Naive thymus-derived CD4-positive, alpha-beta T cell (primary cell): ENCODE data around the gene RBMS1. TPM values are rescaled to one million over a fixed set of nuclear protein-coding genes. Genes with fewer than 3 reads are reported as not detected.

Source experiments
- ATAC-seq: fragments of 150-1000 bp; cut with Tn5 transposase; 2 replicates; pipeline ENCODE4 v1.10.0; 2021; ENCODE audit warnings: mild to moderate bottlenecking, moderate library complexity
- CTCF ChIA-PET: fragments of 350-600 bp; sonication (Branson Sonifier 250); formaldehyde crosslinking; loops from one replicate; lab custom pipeline; 2021; ENCODE audit warnings: antibody characterized with exemption; lab: Charles Lee
- POLR2A ChIA-PET: fragments of 350-600 bp; sonication (Branson Sonifier 250); formaldehyde crosslinking; loops from one replicate; lab custom pipeline; 2021; ENCODE audit warnings: antibody characterized with exemption, inconsistent platforms; lab: Charles Lee
- DNase-seq, 9 donors: peaks; one replicate each; pipeline versions ENCODE4 v3.0.0 to v3.0.0-alpha.2; 2020 to 2022; ENCODE audit warnings: mixed read lengths in 1 of 9
- H3K27ac ChIP-seq: one replicate; pipeline ENCODE4 v1.7.0; 2013; ENCODE audit warnings: mild to moderate bottlenecking, low read depth, low read length, moderate library complexity
- H3K27me3 ChIP-seq, 2 donors: one replicate each; pipeline ENCODE4 v1.7.0; 2013; ENCODE audit warnings: low read length in 2 of 2, mild to moderate bottlenecking in 2 of 2, moderate library complexity in 2 of 2; ENCODE audit not compliant: control insufficient read depth in 2 of 2, insufficient read depth in 2 of 2
- H3K36me3 ChIP-seq, 3 experiments: 1 replicate in 2 of 3; 2 replicates in 1 of 3; pipeline ENCODE4 v1.7.0; 2013; ENCODE audit warnings: low read length in 3 of 3, mild to moderate bottlenecking in 3 of 3, moderate library complexity in 1 of 3; ENCODE audit not compliant: insufficient read depth in 3 of 3, control insufficient read depth in 2 of 3
- H3K4me1 ChIP-seq, 2 donors: one replicate each; pipeline ENCODE4 v1.7.0; 2013; ENCODE audit warnings: low read length in 2 of 2, mild to moderate bottlenecking in 2 of 2, moderate library complexity in 1 of 2; ENCODE audit not compliant: control insufficient read depth in 2 of 2, insufficient read depth in 2 of 2
- H3K4me3 ChIP-seq: 2 replicates; pipeline ENCODE4 v1.7.0; 2013; ENCODE audit warnings: mild to moderate bottlenecking, low read length
- H3K9me3 ChIP-seq, 3 experiments: 1 replicate in 2 of 3; 2 replicates in 1 of 3; pipeline ENCODE4 v1.7.0; 2013; ENCODE audit warnings: low read length in 3 of 3; ENCODE audit not compliant: control insufficient read depth in 2 of 3
- H3K27ac Mint-ChIP-seq, 9 donors: one replicate each; pipeline ENCODE4 v1.8.0; 2020 to 2022; ENCODE audit warnings: mixed read lengths in 9 of 9, mild to moderate bottlenecking in 8 of 9, moderate library complexity in 5 of 9, inconsistent platforms in 2 of 9
- H3K27me3 Mint-ChIP-seq, 5 donors: one replicate each; pipeline ENCODE4 v1.8.0; 2021 to 2022; ENCODE audit warnings: mixed read lengths in 5 of 5, mild to moderate bottlenecking in 1 of 5
- H3K36me3 Mint-ChIP-seq, 5 donors: one replicate each; pipeline ENCODE4 v1.8.0; 2020 to 2022; ENCODE audit warnings: mixed read lengths in 5 of 5, mild to moderate bottlenecking in 3 of 5, inconsistent platforms in 1 of 5
- H3K4me1 Mint-ChIP-seq, 7 donors: one replicate each; pipeline ENCODE4 v1.8.0; 2020 to 2022; ENCODE audit warnings: mixed read lengths in 7 of 7, mild to moderate bottlenecking in 3 of 7, inconsistent platforms in 1 of 7
- H3K4me3 Mint-ChIP-seq, 10 donors: one replicate each; pipeline ENCODE4 v1.8.0; 2020 to 2022; ENCODE audit warnings: mild to moderate bottlenecking in 10 of 10, mixed read lengths in 10 of 10, moderate library complexity in 6 of 10, inconsistent platforms in 2 of 10
- H3K9me3 Mint-ChIP-seq, 11 donors: one replicate each; pipeline ENCODE4 v1.8.0; 2020 to 2022; ENCODE audit warnings: mixed read lengths in 11 of 11, mild to moderate bottlenecking in 4 of 11, inconsistent platforms in 1 of 11, moderate library complexity in 1 of 11
- intact Hi-C, 2 donors: fragments of 100-400 bp; cut with micrococcal nuclease; formaldehyde crosslinking; loops; one replicate each; pipeline ENCODE4 v1.15.1; 2023
- polyA plus RNA-seq, 2 donors: library from polyadenylated mRNA; unstranded; fragments of 300-500 nt; fragmentation: Illumina TruSeq; gene quantifications; one replicate each; pipeline ENCODE4 v1.2.3, GENCODE V29; 2021
- total RNA-seq, 6 experiments: library from RNA in 5 of 6; stranded (reverse) in 5 of 6; gene quantifications; 1 replicate in 5 of 6; 2 replicates in 1 of 6; pipeline ENCODE4 v1.2.3 and lab custom pipeline; 2021 to 2026

RBMS1 gene
- total and polyA plus RNA-seq, 7 experiments from 2014 or later: 74.4 to 137 (median 119) TPM

DNA sequence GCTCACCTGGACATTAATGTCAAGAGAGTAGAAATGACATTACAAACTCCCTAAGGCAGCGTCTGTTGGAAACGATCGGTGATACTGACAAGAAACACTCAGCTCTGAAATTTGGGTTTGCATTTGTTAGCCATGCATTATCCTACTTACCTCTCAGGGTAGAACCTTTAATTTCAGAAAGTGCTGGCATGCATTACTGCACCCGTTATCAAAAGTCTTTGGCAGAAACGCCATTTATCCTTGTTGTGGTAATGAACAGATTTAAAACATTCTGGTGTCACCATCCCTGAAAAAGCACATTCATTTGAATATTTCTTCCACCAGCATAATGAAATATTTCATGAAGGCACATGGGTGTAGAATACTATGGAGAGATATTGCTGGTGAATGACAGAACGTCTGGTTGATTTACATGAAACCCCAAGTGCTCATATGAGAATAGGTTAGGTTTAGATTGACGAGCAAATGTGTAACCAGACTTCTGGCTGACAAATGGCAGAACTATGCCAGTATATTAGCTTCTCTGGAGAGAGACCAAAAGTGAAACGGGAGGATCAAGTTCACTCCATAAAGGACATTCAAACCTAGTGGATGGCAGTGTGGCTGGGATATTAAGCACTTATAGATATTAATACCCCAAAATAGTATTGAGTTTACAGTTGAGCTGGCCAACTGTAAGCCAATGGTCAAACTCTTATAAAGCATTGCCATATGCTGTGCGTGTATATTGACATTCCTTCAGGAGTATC, 240.0 kb downstream of the RBMS1 start:
- Histone ChIP-seq H3K36me3 (no peaks in the 10 kb centered on the region), H3K4me3 (no peak overlapping the region), H3K27me3 (no peaks in the 10 kb centered on the region), H3K4me1 (no peaks in the 10 kb centered on the region), H3K27ac (no peak overlapping the region), H3K9me3 (no peaks in the 10 kb centered on the region)
- ChIA-PET POLR2A (interaction anchor here (0.6 kb wide), 1 partner anchor 227 kb away, joined by 7 read pairs; no protein-coding TSS in a partner anchor), CTCF (interaction anchor here (0.5 to 5.5 kb wide), 7 partner anchors 38 to 811 kb away, joined by 3 to 52 read pairs (median 4); no protein-coding TSS in a partner anchor)
- Mint-ChIP-seq H3K27ac (no peak overlapping the region), H3K27me3 (peaks cover 5 to 18% (median 6%) of the 10 kb centered on the region in 5 donors), H3K9me3 (no peaks in the 10 kb centered on the region), H3K4me1 (peaks cover 0 to 5% (median 0%) of the 10 kb centered on the region in 7 donors), H3K36me3 (no peaks in the 10 kb centered on the region), H3K4me3 (no peak overlapping the region)
- intact Hi-C loops: loop anchor here in 1 of 2 donors (5.0 to 10.0 kb wide), 3 partner anchors 664 to 1021 kb away; no protein-coding TSS in a partner anchor
- DNase-seq: no peak
- ATAC-seq: no peak

DNA sequence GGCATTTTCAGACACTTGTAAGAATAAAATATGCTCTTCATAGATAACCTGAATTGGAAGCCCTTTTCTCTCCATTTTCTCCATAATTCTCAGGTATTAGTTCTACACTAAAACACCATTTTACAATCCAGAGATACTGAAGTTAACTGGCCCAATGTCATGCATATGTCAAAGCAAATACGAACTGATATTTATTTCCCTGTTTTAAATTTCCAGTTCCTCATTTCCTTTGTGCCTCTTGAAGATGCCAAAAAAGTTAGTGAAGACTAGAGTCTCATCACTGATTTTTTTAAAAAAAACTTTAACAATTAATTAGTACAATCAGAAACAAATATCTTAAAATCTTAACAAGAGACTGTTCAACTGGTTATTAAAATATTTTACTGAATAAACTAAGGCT, 240.7 kb downstream of the RBMS1 start:
- Mint-ChIP-seq H3K4me3 (no peak overlapping the region), H3K9me3 (no peaks in the 10 kb centered on the region), H3K27me3 (peaks cover 5 to 18% (median 6%) of the 10 kb centered on the region in 5 donors), H3K36me3 (no peaks in the 10 kb centered on the region), H3K27ac (no peak overlapping the region), H3K4me1 (peaks cover 0 to 5% (median 0%) of the 10 kb centered on the region in 7 donors)
- Histone ChIP-seq H3K4me1 (no peaks in the 10 kb centered on the region), H3K27ac (no peak overlapping the region), H3K27me3 (no peaks in the 10 kb centered on the region), H3K9me3 (no peaks in the 10 kb centered on the region), H3K4me3 (no peak overlapping the region), H3K36me3 (no peaks in the 10 kb centered on the region)
- DNase-seq: no peak
- ChIA-PET POLR2A (no interaction called here), CTCF (interaction anchor here (0.8 to 5.5 kb wide), 14 partner anchors 10 to 812 kb away, joined by 3 to 52 read pairs (median 4); no protein-coding TSS in a partner anchor)
- ATAC-seq: no peak
- intact Hi-C loops: loop anchor here (1.0 to 10.0 kb wide), 9 partner anchors 16 to 1022 kb away; no protein-coding TSS in a partner anchor

DNA sequence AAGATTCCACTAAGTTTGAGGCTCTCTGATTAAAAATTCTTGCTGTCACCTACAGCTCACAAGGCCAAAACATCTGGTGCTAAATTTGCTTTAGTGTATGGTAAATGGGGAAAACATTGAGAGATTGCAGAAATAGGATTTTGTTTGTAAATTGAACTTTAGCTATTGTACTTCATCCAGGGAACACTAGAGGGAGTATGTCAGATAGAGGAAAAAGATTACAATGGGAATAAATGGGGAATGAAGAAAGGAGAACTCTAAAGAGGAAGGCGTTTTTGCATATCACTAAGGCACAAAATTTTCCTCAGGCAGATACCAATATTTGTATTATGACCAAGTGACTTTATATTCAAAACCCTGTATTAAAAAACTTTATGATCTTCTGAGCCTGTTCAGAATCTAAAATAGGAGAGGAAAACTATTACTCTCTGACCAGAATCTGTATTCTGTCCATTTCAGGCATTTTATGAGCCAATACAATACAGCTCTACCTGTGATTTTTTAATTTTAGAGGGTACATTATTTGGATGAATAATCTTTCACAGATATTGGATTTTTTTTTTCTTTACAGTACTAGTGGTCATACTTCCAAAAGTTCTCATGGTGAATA, 241.2 kb downstream of the RBMS1 start:
- intact Hi-C loops: loop anchor here (1.0 to 10.0 kb wide), 9 partner anchors 17 to 1022 kb away; no protein-coding TSS in a partner anchor
- H3K27me3 Mint-ChIP-seq: peaks cover 4 to 18% (median 6%) of the 10 kb centered on the region in 5 donors
- DNase-seq (peak in 2 of 9 donors; percentile 14 to 18), ATAC-seq (peak; percentile 57)
- Histone ChIP-seq H3K27ac (no peak overlapping the region), H3K9me3 (no peaks in the 10 kb centered on the region), H3K27me3 (no peaks in the 10 kb centered on the region), H3K4me3 (no peak overlapping the region), H3K4me1 (no peaks in the 10 kb centered on the region), H3K36me3 (no peaks in the 10 kb centered on the region)
- CTCF ChIA-PET: interaction anchor here (0.7 to 5.5 kb wide), 17 partner anchors 10 to 812 kb away, joined by 3 to 52 read pairs (median 4); no protein-coding TSS in a partner anchor
- H3K36me3 Mint-ChIP-seq: no peaks in the 10 kb centered on the region
- H3K9me3 Mint-ChIP-seq: no peaks in the 10 kb centered on the region
- H3K27ac Mint-ChIP-seq: peak overlapping the region in 1 of 9 donors; percentile 2
- POLR2A ChIA-PET: no interaction called here
- H3K4me1 Mint-ChIP-seq: peaks cover 0 to 5% (median 0%) of the 10 kb centered on the region in 7 donors
- H3K4me3 Mint-ChIP-seq: no peak overlapping the region

DNA sequence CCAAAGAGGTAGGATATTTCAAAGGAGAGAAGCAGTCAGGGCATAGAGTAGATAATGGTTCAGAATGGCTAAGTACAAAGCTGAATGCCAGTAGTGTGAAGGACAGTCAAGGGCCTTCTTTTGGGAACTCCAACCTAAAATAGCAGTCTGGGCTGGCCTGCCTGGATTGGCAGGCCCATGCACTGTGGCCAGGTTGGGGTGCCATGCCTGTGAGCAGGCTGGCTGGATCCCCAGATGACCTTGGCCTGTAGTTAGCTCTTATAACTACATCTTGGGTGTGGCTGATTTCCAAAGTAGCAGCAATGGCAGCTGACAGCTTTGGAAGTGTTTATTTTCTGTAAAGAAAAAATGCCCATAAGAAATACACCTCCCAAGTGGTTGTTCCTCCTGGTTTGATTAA, 242.0 kb downstream of the RBMS1 start:
- POLR2A ChIA-PET: no interaction called here
- CTCF ChIA-PET: interaction anchor here (0.6 to 5.5 kb wide), 15 partner anchors 9 to 813 kb away, joined by 3 to 52 read pairs (median 5); no protein-coding TSS in a partner anchor

GRCh38 chr2:160249876-160250275, 243.7 kb downstream of the RBMS1 start:
- intact Hi-C loops: loop anchor here in 1 of 2 donors (5.0 to 10.0 kb wide), 3 partner anchors 667 to 1025 kb away; no protein-coding TSS in a partner anchor
- DNase-seq: no peak
- no peaks in the 10 kb centered on the region for H3K9me3 Mint-ChIP-seq
- no peaks in the 10 kb centered on the region for H3K27me3 ChIP-seq
- H3K36me3 ChIP-seq: no peaks in the 10 kb centered on the region
- no peaks in the 10 kb centered on the region for H3K4me1 ChIP-seq
- H3K4me3 ChIP-seq: no peak overlapping the region
- ChIA-PET POLR2A (no interaction called here), CTCF (interaction anchor here (5.5 kb wide), 1 partner anchor 744 kb away, joined by 52 read pairs; no protein-coding TSS in a partner anchor)
- no peaks in the 10 kb centered on the region for H3K9me3 ChIP-seq
- peaks cover 0 to 16% (median 5%) of the 10 kb centered on the region in 5 donors for H3K27me3 Mint-ChIP-seq
- H3K4me1 Mint-ChIP-seq: peaks cover 0 to 5% (median 0%) of the 10 kb centered on the region in 7 donors
- H3K27ac Mint-ChIP-seq: peak overlapping the region in 1 of 9 donors; percentile 52
- ATAC-seq: no peak
- H3K27ac ChIP-seq: no peak overlapping the region
- no peak overlapping the region for H3K4me3 Mint-ChIP-seq
- no peaks in the 10 kb centered on the region for H3K36me3 Mint-ChIP-seq

More for the DNA sequence above, 242.0 kb downstream of the RBMS1 start:
- Mint-ChIP-seq H3K27ac (no peak overlapping the region), H3K36me3 (no peaks in the 10 kb centered on the region), H3K27me3 (peaks cover 0 to 18% (median 6%) of the 10 kb centered on the region in 5 donors), H3K4me3 (no peak overlapping the region), H3K9me3 (no peaks in the 10 kb centered on the region), H3K4me1 (peaks cover 0 to 5% (median 0%) of the 10 kb centered on the region in 7 donors)
- DNase-seq: no peak
- Histone ChIP-seq H3K27ac (no peak overlapping the region), H3K9me3 (no peaks in the 10 kb centered on the region), H3K36me3 (no peaks in the 10 kb centered on the region), H3K4me3 (no peak overlapping the region), H3K4me1 (no peaks in the 10 kb centered on the region), H3K27me3 (no peaks in the 10 kb centered on the region)
- intact Hi-C loops: loop anchor here in 1 of 2 donors (5.0 to 10.0 kb wide), 3 partner anchors 666 to 1023 kb away; no protein-coding TSS in a partner anchor
- no peak for ATAC-seq

DNA sequence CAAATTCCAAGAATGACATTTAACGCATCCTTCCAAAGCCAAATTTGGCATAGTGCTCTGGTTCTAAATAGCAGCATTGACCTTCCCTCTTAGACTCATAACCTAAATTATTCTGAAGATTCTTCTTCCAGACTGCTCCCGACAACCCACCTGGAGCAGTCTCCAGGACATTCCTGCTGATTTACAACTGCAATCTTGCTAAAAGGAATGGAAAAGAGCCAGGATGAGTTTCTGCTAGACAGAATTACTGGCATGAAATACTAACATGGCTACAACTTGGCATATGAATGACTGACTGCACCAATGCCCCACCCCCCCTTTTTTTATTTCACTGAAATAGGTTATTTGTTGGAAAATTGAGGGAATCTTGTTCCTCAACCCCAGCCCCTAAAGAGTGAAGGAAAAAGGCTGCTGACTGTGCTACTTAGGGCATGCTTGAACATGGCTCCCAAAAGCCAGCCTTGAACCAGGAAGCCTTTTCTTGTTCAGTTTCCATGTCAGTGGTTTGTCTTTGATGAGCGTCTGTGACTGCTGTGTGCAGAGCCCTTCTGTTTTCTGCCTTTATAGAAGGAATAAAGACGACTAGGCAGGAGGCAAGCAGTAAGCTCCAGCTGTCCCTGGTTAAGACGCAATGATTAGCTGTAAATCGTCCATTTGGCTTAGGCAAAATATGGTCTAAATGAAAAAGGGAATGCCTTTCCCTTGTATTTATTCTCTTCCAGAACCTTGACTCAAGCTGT, 246.1 kb downstream of the RBMS1 start:
- Mint-ChIP-seq H3K27ac (no peak overlapping the region), H3K36me3 (no peaks in the 10 kb centered on the region), H3K9me3 (no peaks in the 10 kb centered on the region), H3K4me3 (no peak overlapping the region), H3K27me3 (peaks cover 0 to 8% (median 0%) of the 10 kb centered on the region in 5 donors), H3K4me1 (peaks cover 0 to 4% (median 0%) of the 10 kb centered on the region in 7 donors)
- ATAC-seq: no peak
- Histone ChIP-seq H3K36me3 (no peaks in the 10 kb centered on the region), H3K9me3 (no peaks in the 10 kb centered on the region), H3K4me1 (no peaks in the 10 kb centered on the region), H3K4me3 (no peak overlapping the region), H3K27ac (no peak overlapping the region), H3K27me3 (no peaks in the 10 kb centered on the region)
- DNase-seq: no peak
- CTCF ChIA-PET: interaction anchor here (1.5 to 2.2 kb wide), 2 partner anchors 723 to 747 kb away, joined by 3 to 16 read pairs; no protein-coding TSS in a partner anchor
- POLR2A ChIA-PET: no interaction called here
- intact Hi-C loops: no loop called here
